ENCODE data around the gene SLC34A3.
"Not testable (repeated sequence)": the region's sequence is repeated elsewhere in the genome, so short reads cannot be mapped to it uniquely, and the experiment has no call there.

The SLC34A3 gene

GRCh38 chr9:137241490-137242268 is 11.0 kb downstream of the SLC34A3 start:
- FAIRE-seq (peak; percentile 33), DNase-seq (ENCODE audit: insufficient read length, low spot score) (peak; percentile 65)
- no peak for TF ChIP-seq PAX5 (IDR thresholded peaks at IDR 0.05; ENCODE audit: insufficient read depth, low read length, severe bottlenecking)
- no peak for TF ChIP-seq TAF1 (IDR thresholded peaks at IDR 0.05; ENCODE audit: low read depth, low read length)
- no peak for TF ChIP-seq SPI1 (IDR thresholded peaks at IDR 0.05; ENCODE audit: low read depth, low read length)
- no peak for TF ChIP-seq POLR2A (IDR thresholded peaks at IDR 0.05; ENCODE audit: low read depth, low read length)
- no peak for TF ChIP-seq POU2F2 (IDR thresholded peaks at IDR 0.05; ENCODE audit: low read depth, low read length)
- TF ChIP-seq POLR2AphosphoS5 (IDR thresholded peaks at IDR 0.05; ENCODE audit: low read depth, low read length), result no peak

DNA sequence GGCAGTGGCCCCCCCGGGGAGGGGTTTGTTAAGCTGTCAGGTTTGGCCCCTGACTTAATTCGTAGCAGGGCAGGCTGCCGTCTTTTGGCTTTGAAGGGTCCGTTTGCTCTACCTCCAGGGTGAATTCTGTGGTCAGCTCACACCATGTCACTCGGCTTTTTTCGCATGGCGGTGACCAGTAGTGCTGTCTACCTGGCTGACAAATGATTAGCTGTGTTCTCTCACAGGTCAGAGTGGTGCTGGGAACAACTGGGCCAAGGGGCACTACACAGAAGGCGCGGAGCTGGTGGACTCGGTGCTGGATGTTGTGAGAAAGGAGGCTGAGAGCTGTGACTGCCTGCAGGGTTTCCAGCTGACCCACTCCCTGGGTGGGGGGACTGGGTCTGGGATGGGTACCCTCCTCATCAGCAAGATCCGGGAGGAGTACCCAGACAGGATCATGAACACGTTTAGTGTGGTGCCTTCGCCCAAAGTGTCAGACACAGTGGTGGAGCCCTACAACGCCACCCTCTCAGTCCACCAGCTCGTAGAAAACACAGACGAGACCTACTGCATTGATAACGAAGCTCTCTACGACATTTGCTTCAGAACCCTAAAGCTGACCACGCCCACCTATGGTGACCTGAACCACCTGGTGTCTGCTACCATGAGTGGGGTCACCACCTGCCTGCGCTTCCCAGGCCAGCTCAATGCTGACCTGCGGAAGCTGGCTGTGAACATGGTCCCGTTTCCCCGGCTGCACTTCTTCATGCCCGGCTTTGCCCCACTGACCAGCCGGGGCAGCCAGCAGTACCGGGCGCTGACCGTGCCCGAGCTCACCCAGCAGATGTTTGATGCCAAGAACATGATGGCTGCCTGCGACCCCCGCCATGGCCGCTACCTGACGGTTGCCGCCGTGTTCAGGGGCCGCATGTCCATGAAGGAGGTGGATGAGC is 11.8 kb downstream of the SLC34A3 start:
- FAIRE-seq (no peak), DNase-seq (ENCODE audit: insufficient read length, low spot score) (no peak)
- no peak for TF ChIP-seq POU2F2 (IDR thresholded peaks at IDR 0.05; ENCODE audit: low read depth, low read length)
- no peak for TF ChIP-seq POLR2A (IDR thresholded peaks at IDR 0.05; ENCODE audit: low read depth, low read length)
- TF ChIP-seq POLR2AphosphoS5 (IDR thresholded peaks at IDR 0.05; ENCODE audit: low read depth, low read length), result no peak; the same call in 1 of the 2 replicates
- no peak for TF ChIP-seq PAX5 (IDR thresholded peaks at IDR 0.05; ENCODE audit: insufficient read depth, low read length, severe bottlenecking)
- TF ChIP-seq TAF1 (IDR thresholded peaks at IDR 0.05; ENCODE audit: low read depth, low read length), result no peak
- TF ChIP-seq SPI1 (IDR thresholded peaks at IDR 0.05; ENCODE audit: low read depth, low read length), result no peak

DNA sequence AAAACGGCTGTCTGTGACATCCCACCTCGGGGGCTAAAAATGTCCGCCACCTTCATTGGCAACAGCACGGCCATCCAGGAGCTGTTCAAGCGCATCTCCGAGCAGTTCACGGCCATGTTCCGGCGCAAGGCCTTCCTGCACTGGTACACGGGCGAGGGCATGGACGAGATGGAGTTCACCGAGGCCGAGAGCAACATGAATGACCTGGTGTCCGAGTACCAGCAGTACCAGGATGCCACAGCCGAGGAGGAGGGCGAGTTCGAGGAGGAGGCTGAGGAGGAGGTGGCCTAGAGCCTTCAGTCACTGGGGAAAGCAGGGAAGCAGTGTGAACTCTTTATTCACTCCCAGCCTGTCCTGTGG is 12.5 kb downstream of the SLC34A3 start:
- not testable (repeated sequence) for DNase-seq (ENCODE audit: insufficient read length, low spot score); FAIRE-seq
- TF ChIP-seq POU2F2 (IDR thresholded peaks at IDR 0.05; ENCODE audit: low read depth, low read length), result 0 out of 2 replicates have a peak, but pooled peaks have one; percentile 27

GRCh38 chr9:137243626-137244485 is 13.2 kb downstream of the SLC34A3 start:
- peak; percentile 13 for FAIRE-seq
- DNase-seq (ENCODE audit: insufficient read length, low spot score), result no peak
- TF ChIP-seq PAX5 (IDR thresholded peaks at IDR 0.05; ENCODE audit: insufficient read depth, low read length, severe bottlenecking), result no peak
- no peak for TF ChIP-seq TAF1 (IDR thresholded peaks at IDR 0.05; ENCODE audit: low read depth, low read length)
- TF ChIP-seq POU2F2 (IDR thresholded peaks at IDR 0.05; ENCODE audit: low read depth, low read length), result peak; percentile 27; the same call in 1 of the 2 replicates
- TF ChIP-seq POLR2A (IDR thresholded peaks at IDR 0.05; ENCODE audit: low read depth, low read length), result peak; percentile 84
- TF ChIP-seq SPI1 (IDR thresholded peaks at IDR 0.05; ENCODE audit: low read depth, low read length), result peak; percentile 20; the same call in 1 of the 2 replicates
- peak; percentile 71; the same call in 1 of the 2 replicates for TF ChIP-seq POLR2AphosphoS5 (IDR thresholded peaks at IDR 0.05; ENCODE audit: low read depth, low read length)

GRCh38 chr9:137244486-137245449 is 14.1 kb downstream of the SLC34A3 start:
- TF ChIP-seq POLR2A (IDR thresholded peaks at IDR 0.05; ENCODE audit: low read depth, low read length) (peak; percentile 76; the same call in 1 of the 2 replicates), POLR2AphosphoS5 (IDR thresholded peaks at IDR 0.05; ENCODE audit: low read depth, low read length) (peak; percentile 26), SPI1 (IDR thresholded peaks at IDR 0.05; ENCODE audit: low read depth, low read length) (no peak), PAX5 (IDR thresholded peaks at IDR 0.05; ENCODE audit: insufficient read depth, low read length, severe bottlenecking) (no peak), TAF1 (IDR thresholded peaks at IDR 0.05; ENCODE audit: low read depth, low read length) (no peak), POU2F2 (IDR thresholded peaks at IDR 0.05; ENCODE audit: low read depth, low read length) (no peak)
- DNase-seq (ENCODE audit: insufficient read length, low spot score) (no peak), FAIRE-seq (peak; percentile 61)

GRCh38 chr9:137245450-137246421 is 15.0 kb downstream of the SLC34A3 start:
- FAIRE-seq (no peak), DNase-seq (ENCODE audit: insufficient read length, low spot score) (no peak)
- no peak for TF ChIP-seq POLR2AphosphoS5 (IDR thresholded peaks at IDR 0.05; ENCODE audit: low read depth, low read length)
- no peak for TF ChIP-seq PAX5 (IDR thresholded peaks at IDR 0.05; ENCODE audit: insufficient read depth, low read length, severe bottlenecking)
- TF ChIP-seq POLR2A (IDR thresholded peaks at IDR 0.05; ENCODE audit: low read depth, low read length), result no peak
- TF ChIP-seq SPI1 (IDR thresholded peaks at IDR 0.05; ENCODE audit: low read depth, low read length), result no peak
- no peak for TF ChIP-seq POU2F2 (IDR thresholded peaks at IDR 0.05; ENCODE audit: low read depth, low read length)
- TF ChIP-seq TAF1 (IDR thresholded peaks at IDR 0.05; ENCODE audit: low read depth, low read length), result no peak

Data from GM12891 (cell line).